A549 (cell line): ENCODE measurements around the gene TRAPPC2L. TPM values are rescaled to one million over a fixed set of nuclear protein-coding genes. Genes with fewer than 3 reads are reported as not detected.

Source experiments
- ATAC-seq, 2 experiments: fragments of 200-7000 bp in 1 of 2; fragments of >200 bp in 1 of 2; cut with Nextera tagmentation in 1 of 2; cut with Tn5 transposase in 1 of 2; 3 replicates each; pipeline versions ENCODE4 v1.8.0 to v1.9.1; 2018 to 2020; ENCODE audit warnings: mild to moderate bottlenecking in 1 of 2, moderate library complexity in 1 of 2
- CTCF ChIA-PET: fragments of 300-600 bp; sonication (Branson Sonifier 250); formaldehyde crosslinking; extraction: SDS; loops from one replicate; lab custom pipeline; 2021; ENCODE audit warnings: antibody characterized with exemption, inconsistent platforms; lab: Yijun Ruan, JAX
- POLR2A ChIA-PET: fragments of 350-600 bp; formaldehyde crosslinking; extraction: SDS; loops from one replicate; lab custom pipeline; 2021; ENCODE audit warnings: antibody characterized with exemption, inconsistent platforms; lab: Yijun Ruan, JAX
- DNase-seq, 2 experiments: peaks; one replicate each; pipeline versions ENCODE4 v3.0.0 to v3.0.0-alpha.2; 2011 to 2016; ENCODE audit warnings: low read depth in 1 of 2, low spot score in 1 of 2
- FAIRE-seq: peaks from 2 replicates; lab custom pipeline; 2011; peaks lifted over from hg19 to GRCh38; lab: Jason Lieb, UNC
- H3K27ac ChIP-seq, 2 experiments: fragments of >200 bp; sonication (Bioruptor Twin); formaldehyde crosslinking; 3 replicates each; pipeline ENCODE4 v1.5.1; 2016 to 2017
- H3K4me1 ChIP-seq: fragments of >200 bp; sonication (Bioruptor Twin); formaldehyde crosslinking; 3 replicates; pipeline ENCODE4 v1.6.1; 2016
- H3K4me2 ChIP-seq: fragments of >200 bp; sonication (Bioruptor Twin); formaldehyde crosslinking; 3 replicates; pipeline ENCODE4 v1.6.1; 2016
- H3K4me3 ChIP-seq: fragments of >200 bp; sonication (Bioruptor Twin); formaldehyde crosslinking; 3 replicates; pipeline ENCODE4 v1.5.1; 2016
- H3K9me3 ChIP-seq: fragments of >200 bp; sonication (Bioruptor Twin); formaldehyde crosslinking; 3 replicates; pipeline ENCODE4 v1.6.1; 2016
- CBX2 ChIP-seq: fragments of 200-600 bp; sonication (generic); IDR thresholded peaks from 2 replicates; pipeline ENCODE4 v1.6.1; 2016; ENCODE audit warnings: low read depth, mild to moderate bottlenecking, borderline replicate concordance
- CHD4 ChIP-seq: fragments of 200-600 bp; sonication (generic); IDR thresholded peaks from 2 replicates; pipeline ENCODE4 v1.6.1; 2016; ENCODE audit warnings: antibody characterized with exemption, mild to moderate bottlenecking, borderline replicate concordance
- EHF ChIP-seq: fragments of 250-450 bp; sonication (Bioruptor Pico); IDR thresholded peaks from 2 replicates; pipeline ENCODE4 v1.5.0; 2020; ENCODE audit warnings: mild to moderate bottlenecking
- ESRRA ChIP-seq: fragments of 150-350 bp; IDR thresholded peaks from 2 replicates; pipeline ENCODE4 v1.6.1; 2014; ENCODE audit warnings: mild to moderate bottlenecking, low read length, borderline replicate concordance
- FOXS1 ChIP-seq: fragments of 250-450 bp; sonication (Bioruptor Pico); IDR thresholded peaks from 2 replicates; pipeline ENCODE4 v1.5.0; 2020; ENCODE audit warnings: mild to moderate bottlenecking, moderate library complexity
- GATA3 ChIP-seq: IDR thresholded peaks from 2 replicates; pipeline ENCODE4 v1.6.1; 2012; ENCODE audit warnings: borderline replicate concordance
- HOXB13 ChIP-seq: fragments of 250-450 bp; sonication (Bioruptor Pico); IDR thresholded peaks from 2 replicates; pipeline ENCODE4 v1.5.0; 2020; ENCODE audit warnings: low read depth, mild to moderate bottlenecking, moderate library complexity
- HOXB5 ChIP-seq: fragments of 250-450 bp; sonication (Bioruptor Pico); IDR thresholded peaks from 2 replicates; pipeline ENCODE4 v1.5.0; 2020; ENCODE audit warnings: mild to moderate bottlenecking, moderate library complexity
- JUN ChIP-seq, 2 experiments: fragments of >200 bp; sonication (Bioruptor Twin); formaldehyde crosslinking; IDR thresholded peaks; 2 replicates in 1 of 2; 3 replicates in 1 of 2; pipeline ENCODE4 v1.6.1; 2016 to 2017
- JUNB ChIP-seq: fragments of >200 bp; sonication (Bioruptor Twin); formaldehyde crosslinking; IDR thresholded peaks from 2 replicates; pipeline ENCODE4 v1.6.1; 2016
- KDM1A ChIP-seq: fragments of 200-600 bp; sonication (generic); IDR thresholded peaks from 2 replicates; pipeline ENCODE4 v1.6.1; 2016; ENCODE audit warnings: low read depth, mild to moderate bottlenecking
- MYC ChIP-seq: IDR thresholded peaks from 2 replicates; pipeline ENCODE4 v1.6.1; 2012; ENCODE audit warnings: mild to moderate bottlenecking, inconsistent platforms, low read length, improper control_type of control experiment, borderline replicate concordance
- PHF8 ChIP-seq: fragments of 200-600 bp; sonication (generic); IDR thresholded peaks from 2 replicates; pipeline ENCODE4 v1.6.1; 2016; ENCODE audit warnings: low read depth, mild to moderate bottlenecking, antibody characterized with exemption, moderate library complexity, borderline replicate concordance
- POLR2AphosphoS2 ChIP-seq: conservative IDR thresholded peaks from 2 replicates; pipeline ENCODE4 v1.6.1; 2012; ENCODE audit warnings: low read length, improper control_type of control experiment, inconsistent platforms
- RAD21 ChIP-seq, 2 experiments: fragments of >200 bp in 1 of 2; sonication (Bioruptor Twin) in 1 of 2; formaldehyde crosslinking in 1 of 2; IDR thresholded peaks in 1 of 2; conservative IDR thresholded peaks in 1 of 2; 2 replicates in 1 of 2; 3 replicates in 1 of 2; pipeline ENCODE4 v1.6.1; 2012 to 2018; ENCODE audit warnings: inconsistent platforms in 1 of 2
- RARB ChIP-seq: fragments of 250-450 bp; sonication (Bioruptor Pico); IDR thresholded peaks from 2 replicates; pipeline ENCODE4 v1.8.0; 2021; ENCODE audit warnings: mild to moderate bottlenecking, moderate library complexity
- RCOR1 ChIP-seq: fragments of 150-350 bp; IDR thresholded peaks from 2 replicates; pipeline ENCODE4 v1.6.1; 2014; ENCODE audit warnings: antibody characterized with exemption, low read length, low read depth
- RNF2 ChIP-seq: fragments of 200-600 bp; sonication (generic); IDR thresholded peaks from 2 replicates; pipeline ENCODE4 v1.6.1; 2016; ENCODE audit warnings: low read depth, mild to moderate bottlenecking, antibody characterized with exemption, moderate library complexity, borderline replicate concordance
- ZFP36 ChIP-seq: fragments of 450-650 bp; IDR thresholded peaks from 2 replicates; pipeline ENCODE4 v1.6.1; 2014; ENCODE audit warnings: borderline replicate concordance; ENCODE audit not compliant: partially characterized antibody
- ZSCAN20 ChIP-seq: fragments of 250-450 bp; sonication (Bioruptor Pico); IDR thresholded peaks from 2 replicates; pipeline ENCODE4 v1.8.0; 2022; ENCODE audit warnings: mild to moderate bottlenecking, moderate library complexity
- WGBS: methylation state at CpG from one replicate; pipeline ENCODE4 v1.1.6; 2017; ENCODE audit errors: missing lambda C conversion rate; 5-methylcytosine and 5-hydroxymethylcytosine counted together
- polyA plus RNA-seq, 4 experiments: library from polyadenylated mRNA; depleted of rRNA in 3 of 4; stranded (reverse); fragments of >200 nt; fragmentation: RNase III in 1 of 4; extraction: RNeasy Plus Mini Kit Qiagen cat#74134 plus additional on column Dnase treatment in 1 of 4; gene quantifications; 2 replicates in 3 of 4; 3 replicates in 1 of 4; pipeline ENCODE4 v1.2.3, GENCODE V29; 2011 to 2017
- TF ChIP-seq, protein P1 (sequence below): fragments of >200 bp; sonication (Bioruptor Twin); formaldehyde crosslinking; IDR thresholded peaks from 3 replicates; pipeline ENCODE4 v1.6.1; 2016
- TF ChIP-seq, protein P2 (sequence below): fragments of 150-350 bp; IDR thresholded peaks from 2 replicates; pipeline ENCODE4 v1.6.1; 2014; ENCODE audit warnings: low read depth, mild to moderate bottlenecking, low read length
- TF ChIP-seq, protein P3 (sequence below): fragments of >200 bp; sonication (Bioruptor Twin); formaldehyde crosslinking; IDR thresholded peaks from 3 replicates; pipeline ENCODE4 v1.5.1; 2016
- TF ChIP-seq, protein P4 (sequence below): fragments of 450-650 bp; IDR thresholded peaks from 2 replicates; pipeline ENCODE4 v1.6.1; 2014; ENCODE audit warnings: antibody characterized with exemption
- TF ChIP-seq, protein P5 (sequence below): fragments of >200 bp; sonication (Bioruptor Twin); formaldehyde crosslinking; IDR thresholded peaks from 2 replicates; pipeline ENCODE4 v1.6.1; 2016
- TF ChIP-seq, protein P6 (sequence below): IDR thresholded peaks from 2 replicates; pipeline ENCODE4 v1.6.1; 2012

Gene TRAPPC2L
- polyA plus RNA-seq, 2 of the 4 experiments (the other 2 are of a cell fraction) = 70.3 to 80.2 TPM

DNA sequence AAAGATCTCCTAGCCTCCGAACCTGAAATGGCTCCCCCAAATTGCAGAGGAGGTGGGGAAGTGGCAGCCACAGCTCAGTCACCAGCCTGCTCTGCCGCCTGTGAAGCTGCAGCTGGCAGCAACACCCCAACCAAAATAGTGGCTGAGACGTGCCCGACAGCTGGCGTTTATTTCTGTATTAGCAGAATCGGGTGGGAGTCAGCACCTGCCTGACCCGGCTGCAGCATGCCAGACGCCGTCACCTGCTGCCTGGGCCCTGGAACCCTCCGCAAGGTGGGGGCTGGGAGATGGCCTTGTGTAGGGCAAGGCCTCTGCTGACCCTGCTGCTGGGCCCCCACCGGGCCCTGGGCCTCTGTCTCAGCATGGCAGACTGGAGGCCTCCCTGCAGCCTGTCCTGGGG lies 27.0 kb downstream of the TRAPPC2L start:
- H3K4me2 ChIP-seq = no peak overlapping the region
- CTCF ChIA-PET = no interaction called here
- POLR2A ChIA-PET = no interaction called here
- FAIRE-seq (no peak), ATAC-seq (no peak), DNase-seq (no peak)
- TF ChIP-seq, protein P1, sequence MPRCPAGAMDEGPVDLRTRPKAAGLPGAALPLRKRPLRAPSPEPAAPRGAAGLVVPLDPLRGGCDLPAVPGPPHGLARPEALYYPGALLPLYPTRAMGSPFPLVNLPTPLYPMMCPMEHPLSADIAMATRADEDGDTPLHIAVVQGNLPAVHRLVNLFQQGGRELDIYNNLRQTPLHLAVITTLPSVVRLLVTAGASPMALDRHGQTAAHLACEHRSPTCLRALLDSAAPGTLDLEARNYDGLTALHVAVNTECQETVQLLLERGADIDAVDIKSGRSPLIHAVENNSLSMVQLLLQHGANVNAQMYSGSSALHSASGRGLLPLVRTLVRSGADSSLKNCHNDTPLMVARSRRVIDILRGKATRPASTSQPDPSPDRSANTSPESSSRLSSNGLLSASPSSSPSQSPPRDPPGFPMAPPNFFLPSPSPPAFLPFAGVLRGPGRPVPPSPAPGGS = no peak
- no peak for TF ChIP-seq JUNB
- TF ChIP-seq, protein P2, sequence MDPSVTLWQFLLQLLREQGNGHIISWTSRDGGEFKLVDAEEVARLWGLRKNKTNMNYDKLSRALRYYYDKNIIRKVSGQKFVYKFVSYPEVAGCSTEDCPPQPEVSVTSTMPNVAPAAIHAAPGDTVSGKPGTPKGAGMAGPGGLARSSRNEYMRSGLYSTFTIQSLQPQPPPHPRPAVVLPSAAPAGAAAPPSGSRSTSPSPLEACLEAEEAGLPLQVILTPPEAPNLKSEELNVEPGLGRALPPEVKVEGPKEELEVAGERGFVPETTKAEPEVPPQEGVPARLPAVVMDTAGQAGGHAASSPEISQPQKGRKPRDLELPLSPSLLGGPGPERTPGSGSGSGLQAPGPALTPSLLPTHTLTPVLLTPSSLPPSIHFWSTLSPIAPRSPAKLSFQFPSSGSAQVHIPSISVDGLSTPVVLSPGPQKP = no peak
- TF ChIP-seq HOXB13 = no peak
- no peak for TF ChIP-seq EHF (CRISPR knock-in tag)
- TF ChIP-seq CBX2 = no peak
- no peak for TF ChIP-seq JUN (IDR thresholded peaks at IDR 0.05)
- no peak for TF ChIP-seq ZFP36
- TF ChIP-seq CHD4 = no peak
- TF ChIP-seq KDM1A = no peak
- TF ChIP-seq, protein P3, sequence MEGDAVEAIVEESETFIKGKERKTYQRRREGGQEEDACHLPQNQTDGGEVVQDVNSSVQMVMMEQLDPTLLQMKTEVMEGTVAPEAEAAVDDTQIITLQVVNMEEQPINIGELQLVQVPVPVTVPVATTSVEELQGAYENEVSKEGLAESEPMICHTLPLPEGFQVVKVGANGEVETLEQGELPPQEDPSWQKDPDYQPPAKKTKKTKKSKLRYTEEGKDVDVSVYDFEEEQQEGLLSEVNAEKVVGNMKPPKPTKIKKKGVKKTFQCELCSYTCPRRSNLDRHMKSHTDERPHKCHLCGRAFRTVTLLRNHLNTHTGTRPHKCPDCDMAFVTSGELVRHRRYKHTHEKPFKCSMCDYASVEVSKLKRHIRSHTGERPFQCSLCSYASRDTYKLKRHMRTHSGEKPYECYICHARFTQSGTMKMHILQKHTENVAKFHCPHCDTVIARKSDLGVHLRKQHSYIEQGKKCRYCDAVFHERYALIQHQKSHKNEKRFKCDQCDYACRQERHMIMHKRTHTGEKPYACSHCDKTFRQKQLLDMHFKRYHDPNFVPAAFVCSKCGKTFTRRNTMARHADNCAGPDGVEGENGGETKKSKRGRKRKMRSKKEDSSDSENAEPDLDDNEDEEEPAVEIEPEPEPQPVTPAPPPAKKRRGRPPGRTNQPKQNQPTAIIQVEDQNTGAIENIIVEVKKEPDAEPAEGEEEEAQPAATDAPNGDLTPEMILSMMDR = no peak
- no peak for TF ChIP-seq ZSCAN20 (CRISPR knock-in tag)
- no peak for TF ChIP-seq HOXB5 (CRISPR knock-in tag)
- H3K4me1 ChIP-seq = peaks cover 10% of the 10 kb centered on the region; the same call in 2 of the 3 replicates
- H3K9me3 ChIP-seq = no peaks in the 10 kb centered on the region
- no peak overlapping the region for H3K27ac ChIP-seq
- WGBS = 78% methylated on average over 9 of the region's 11 CpGs
- no peak overlapping the region for H3K4me3 ChIP-seq

DNA sequence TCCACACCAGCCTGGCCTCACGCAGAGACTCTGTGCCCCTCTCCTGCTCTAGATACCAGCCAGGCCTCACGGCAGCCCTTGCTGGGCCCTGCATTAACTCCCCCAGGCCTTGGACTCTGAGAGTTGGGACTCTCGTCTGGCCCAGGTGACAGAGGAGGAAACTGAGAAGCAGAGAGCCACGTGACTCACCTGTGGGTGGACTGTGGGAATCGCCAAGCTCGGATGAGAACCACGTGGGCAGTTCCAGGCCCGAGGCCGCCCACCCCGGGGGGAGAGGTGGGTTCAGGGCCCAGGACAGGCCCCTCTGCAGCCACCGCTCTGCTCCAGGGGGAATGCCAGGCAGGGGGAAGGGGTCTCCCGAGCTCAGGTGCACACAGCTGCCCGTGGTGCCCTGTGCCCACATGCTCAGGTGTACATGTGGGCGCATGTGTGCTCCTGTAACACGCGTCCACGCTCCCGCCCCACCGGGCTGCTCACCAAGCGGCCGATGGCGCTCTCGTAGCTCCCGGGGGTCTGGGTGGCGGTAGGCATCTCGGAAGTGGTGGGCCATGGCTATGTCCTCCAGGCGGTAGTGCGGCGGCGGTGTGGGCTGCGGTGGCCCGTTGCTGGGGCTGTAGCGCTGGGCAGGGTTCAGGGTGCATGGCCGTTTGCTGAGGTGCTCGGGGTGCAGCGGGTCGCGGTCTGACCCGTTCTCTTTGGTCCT lies 27.8 kb downstream of the TRAPPC2L start:
- DNase-seq = no peak
- H3K4me1 ChIP-seq = peaks cover 10% of the 10 kb centered on the region; the same call in 2 of the 3 replicates
- no peak for FAIRE-seq
- TF ChIP-seq RARB (no peak), RAD21 (conservative IDR thresholded peaks at IDR 0.05 in 1 of 2, IDR thresholded peaks at IDR 0.05 in 1 of 2) (no peak), RNF2 (no peak), PHF8 (no peak), ESRRA (no peak), GATA3 (no peak), RCOR1 (no peak), ZSCAN20 (CRISPR knock-in tag) (no peak), JUN (IDR thresholded peaks at IDR 0.05) (no peak), MYC (no peak), FOXS1 (CRISPR knock-in tag) (no peak), POLR2AphosphoS2 (no peak), HOXB13 (no peak)
- TF ChIP-seq, protein P4, sequence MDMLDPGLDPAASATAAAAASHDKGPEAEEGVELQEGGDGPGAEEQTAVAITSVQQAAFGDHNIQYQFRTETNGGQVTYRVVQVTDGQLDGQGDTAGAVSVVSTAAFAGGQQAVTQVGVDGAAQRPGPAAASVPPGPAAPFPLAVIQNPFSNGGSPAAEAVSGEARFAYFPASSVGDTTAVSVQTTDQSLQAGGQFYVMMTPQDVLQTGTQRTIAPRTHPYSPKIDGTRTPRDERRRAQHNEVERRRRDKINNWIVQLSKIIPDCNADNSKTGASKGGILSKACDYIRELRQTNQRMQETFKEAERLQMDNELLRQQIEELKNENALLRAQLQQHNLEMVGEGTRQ = no peak
- TF ChIP-seq, protein P5, sequence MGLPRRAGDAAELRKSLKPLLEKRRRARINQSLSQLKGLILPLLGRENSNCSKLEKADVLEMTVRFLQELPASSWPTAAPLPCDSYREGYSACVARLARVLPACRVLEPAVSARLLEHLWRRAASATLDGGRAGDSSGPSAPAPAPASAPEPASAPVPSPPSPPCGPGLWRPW = no peak
- TF ChIP-seq, protein P2 = no peak
- TF ChIP-seq, protein P6, sequence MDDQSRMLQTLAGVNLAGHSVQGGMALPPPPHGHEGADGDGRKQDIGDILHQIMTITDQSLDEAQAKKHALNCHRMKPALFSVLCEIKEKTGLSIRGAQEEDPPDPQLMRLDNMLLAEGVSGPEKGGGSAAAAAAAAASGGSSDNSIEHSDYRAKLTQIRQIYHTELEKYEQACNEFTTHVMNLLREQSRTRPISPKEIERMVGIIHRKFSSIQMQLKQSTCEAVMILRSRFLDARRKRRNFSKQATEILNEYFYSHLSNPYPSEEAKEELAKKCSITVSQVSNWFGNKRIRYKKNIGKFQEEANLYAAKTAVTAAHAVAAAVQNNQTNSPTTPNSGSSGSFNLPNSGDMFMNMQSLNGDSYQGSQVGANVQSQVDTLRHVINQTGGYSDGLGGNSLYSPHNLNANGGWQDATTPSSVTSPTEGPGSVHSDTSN = no peak

More for the DNA sequence above, 27.8 kb downstream of the TRAPPC2L start:
- H3K9me3 ChIP-seq = no peaks in the 10 kb centered on the region
- no peak for ATAC-seq
- no peak overlapping the region for H3K4me3 ChIP-seq
- H3K27ac ChIP-seq = no peak overlapping the region
- no peak overlapping the region for H3K4me2 ChIP-seq
- ChIA-PET CTCF (no interaction called here), POLR2A (no interaction called here)
- 82% methylated on average over 32 of the region's 39 CpGs for WGBS
